Left ventricle myocardium superior (tissue), 1 donor: ENCODE data around the gene SSPN. TPM values are rescaled to one million over a fixed set of nuclear protein-coding genes. Genes with fewer than 3 reads are reported as not detected.
A peak's percentile ranks its signal among the peaks of the same experiment; 100 is the strongest.

Experiments used
- ATAC-seq: fragments of 200-7000 bp; cut with Tn5 transposase; one replicate; pipeline ENCODE4 v1.9.1; 2020; ENCODE audit warnings: mild to moderate bottlenecking, moderate library complexity
- DNase-seq: peaks from one replicate; pipeline ENCODE4 v3.0.0-alpha.2; 2020
- intact Hi-C: fragments of 100-400 bp; cut with micrococcal nuclease; formaldehyde crosslinking; loops from one replicate; pipeline ENCODE4 v1.11.0; 2022
- total RNA-seq: library from RNA; stranded (reverse); fragmentation: NEBNext Ultra II Directional; extraction: Animal tissue kit (Norgen Biotek cat#: 25700); gene quantifications from one replicate; pipeline ENCODE4 v1.2.1, GENCODE V29; 2021
- donor health status: DM: no; HTN: yes; CAD: no; lungs with severe emphysema.

SSPN gene
- total RNA-seq, 1 donor from 2014 or later, result 56.4 TPM

GRCh38 chr12:26277506-26278246 is 82.3 kb downstream of the SSPN start:
- no peak for ATAC-seq
- intact Hi-C loops, result no loop called here

GRCh38 chr12:26278266-26278665 is 82.9 kb downstream of the SSPN start:
- intact Hi-C loops, result no loop called here
- DNase-seq, result no peak
- no peak for ATAC-seq

More at GRCh38 chr12:26277506-26278246, 82.3 kb downstream of the SSPN start:
- DNase-seq, result no peak

- ATAC-seq, result no peak
- intact Hi-C loops, result no loop called here
Measured at GRCh38 chr12:26278666-26279065, 83.3 kb downstream of the SSPN start.

GRCh38 chr12:26279091-26279490 is 83.7 kb downstream of the SSPN start:
- intact Hi-C loops, result no loop called here
- ATAC-seq, result no peak

More at GRCh38 chr12:26278666-26279065, 83.3 kb downstream of the SSPN start:
- no peak for DNase-seq

GRCh38 chr12:26279908-26280307 is 84.5 kb downstream of the SSPN start:
- intact Hi-C loops, result loop anchor here (10.0 kb wide), 1 partner anchor 165 kb away; no protein-coding TSS in a partner anchor
- DNase-seq, result no peak
- no peak for ATAC-seq

More at GRCh38 chr12:26279091-26279490, 83.7 kb downstream of the SSPN start:
- DNase-seq, result no peak

GRCh38 chr12:26280869-26281268 is 85.5 kb downstream of the SSPN start:
- ATAC-seq (no peak), DNase-seq (no peak)
- intact Hi-C loops, result loop anchor here (10.0 kb wide), 1 partner anchor 166 kb away; no protein-coding TSS in a partner anchor

GRCh38 chr12:26281320-26281719 is 85.9 kb downstream of the SSPN start:
- ATAC-seq (peak; percentile 90), DNase-seq (no peak)
- intact Hi-C loops, result loop anchor here (10.0 kb wide), 1 partner anchor 167 kb away; no protein-coding TSS in a partner anchor

- ATAC-seq (no peak), DNase-seq (no peak)
- intact Hi-C loops, result loop anchor here (10.0 kb wide), 1 partner anchor 168 kb away; no protein-coding TSS in a partner anchor
Measured at GRCh38 chr12:26282339-26282940, 87.1 kb downstream of the SSPN start.

- no peak for ATAC-seq
- DNase-seq, result no peak
- intact Hi-C loops, result loop anchor here (10.0 kb wide), 1 partner anchor 168 kb away; no protein-coding TSS in a partner anchor
Measured at GRCh38 chr12:26283046-26283445, 87.7 kb downstream of the SSPN start.

- ATAC-seq, result no peak
- intact Hi-C loops, result loop anchor here (10.0 kb wide), 1 partner anchor 169 kb away; no protein-coding TSS in a partner anchor
- DNase-seq, result no peak
Measured at GRCh38 chr12:26283617-26284016, 88.2 kb downstream of the SSPN start.

- DNase-seq, result no peak
- no peak for ATAC-seq
- intact Hi-C loops, result loop anchor here (10.0 kb wide), 1 partner anchor 171 kb away; no protein-coding TSS in a partner anchor
Measured at GRCh38 chr12:26285401-26285800, 90.0 kb downstream of the SSPN start.

GRCh38 chr12:26286186-26286585 is 90.8 kb downstream of the SSPN start:
- intact Hi-C loops, result loop anchor here (10.0 kb wide), 1 partner anchor 171 kb away; no protein-coding TSS in a partner anchor
- ATAC-seq, result no peak
- DNase-seq, result no peak

GRCh38 chr12:26287671-26288381 is 92.5 kb downstream of the SSPN start:
- ATAC-seq, result peak; percentile 88
- intact Hi-C loops, result loop anchor here (10.0 kb wide), 1 partner anchor 173 kb away; no protein-coding TSS in a partner anchor
- peak; percentile 39 for DNase-seq

- ATAC-seq (no peak), DNase-seq (no peak)
- intact Hi-C loops, result no loop called here
Measured at GRCh38 chr12:26290565-26290964, 95.2 kb downstream of the SSPN start.

- ATAC-seq (no peak), DNase-seq (no peak)
- intact Hi-C loops, result no loop called here
Measured at GRCh38 chr12:26292596-26292995, 97.2 kb downstream of the SSPN start.

GRCh38 chr12:26293612-26294011 is 98.2 kb downstream of the SSPN start:
- DNase-seq, result no peak
- ATAC-seq, result no peak
- intact Hi-C loops, result no loop called here

- intact Hi-C loops, result no loop called here
- DNase-seq, result no peak
- no peak for ATAC-seq
Measured at GRCh38 chr12:26295001-26295400, 99.6 kb downstream of the SSPN start.

GRCh38 chr12:26297396-26298070 is 102.2 kb downstream of the SSPN start:
- DNase-seq, result no peak
- no peak for ATAC-seq
- intact Hi-C loops, result no loop called here
